Measurements from ENCODE around the gene GRM4. TPM values are rescaled to one million over a fixed set of nuclear protein-coding genes. Genes with fewer than 3 reads are reported as not detected.

The GRM4 gene
- total RNA-seq, 2 donors from 2014 or later, result not detected

DNA sequence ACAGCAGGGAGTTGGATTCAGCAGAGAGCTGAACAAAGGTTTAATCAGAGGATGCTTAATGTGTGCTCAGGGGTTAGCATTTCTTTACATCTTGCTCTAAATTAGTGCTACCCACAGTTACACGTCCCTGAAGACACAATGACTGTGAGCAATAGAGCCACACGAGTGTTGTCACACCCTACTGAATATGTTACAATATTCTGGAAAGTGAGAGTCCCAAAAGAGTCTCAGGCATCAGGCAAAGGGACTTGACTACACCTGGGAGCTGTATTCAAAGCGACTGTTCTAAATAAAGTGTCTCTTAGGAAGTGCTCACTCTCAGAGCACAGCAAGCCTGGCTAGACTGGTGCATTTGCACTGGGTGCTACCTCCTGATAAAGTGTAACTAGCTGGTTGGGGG lies 108.7 kb downstream of the GRM4 start:
- ATAC-seq (no peak), DNase-seq (no peak)
- intact Hi-C loops (cut with DNase I), result no loop called here

GRCh38 chr6:34036357-34037069 lies 109.4 kb downstream of the GRM4 start:
- DNase-seq (no peak), ATAC-seq (no peak)
- intact Hi-C loops (cut with DNase I), result no loop called here

DNA sequence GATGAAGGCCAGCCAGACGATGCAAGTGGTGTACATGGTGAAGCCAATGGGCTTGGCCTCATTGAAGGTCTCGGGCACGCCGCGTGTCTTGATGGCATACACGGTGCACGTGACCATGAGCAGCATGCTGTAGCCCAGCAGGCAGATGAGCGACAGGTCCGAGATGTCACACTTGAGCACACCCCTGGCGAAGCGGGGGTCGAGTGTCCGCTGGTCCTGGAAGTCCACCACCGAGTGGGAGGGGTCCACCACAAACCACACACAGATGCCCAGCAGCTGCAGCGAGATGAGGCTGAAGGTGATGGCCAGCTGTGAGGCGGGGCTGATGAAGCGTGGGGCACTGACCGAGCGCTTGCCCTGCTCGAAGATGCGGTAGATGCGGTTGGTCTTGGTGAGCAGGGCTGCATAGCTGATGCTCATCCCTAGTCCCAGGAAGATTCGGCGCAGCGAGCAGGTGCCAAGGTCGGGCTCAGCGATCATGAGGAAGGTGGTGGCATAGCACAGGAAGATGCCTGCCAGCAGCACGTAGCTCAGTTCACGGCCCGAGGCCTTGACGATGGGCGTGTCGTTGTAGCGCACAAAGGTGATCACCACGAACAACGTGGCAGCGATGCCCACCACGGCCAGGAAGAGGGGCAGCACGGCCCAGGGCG lies 110.1 kb downstream of the GRM4 start:
- no peak for DNase-seq
- ATAC-seq, result no peak
- intact Hi-C loops (cut with DNase I), result no loop called here

DNA sequence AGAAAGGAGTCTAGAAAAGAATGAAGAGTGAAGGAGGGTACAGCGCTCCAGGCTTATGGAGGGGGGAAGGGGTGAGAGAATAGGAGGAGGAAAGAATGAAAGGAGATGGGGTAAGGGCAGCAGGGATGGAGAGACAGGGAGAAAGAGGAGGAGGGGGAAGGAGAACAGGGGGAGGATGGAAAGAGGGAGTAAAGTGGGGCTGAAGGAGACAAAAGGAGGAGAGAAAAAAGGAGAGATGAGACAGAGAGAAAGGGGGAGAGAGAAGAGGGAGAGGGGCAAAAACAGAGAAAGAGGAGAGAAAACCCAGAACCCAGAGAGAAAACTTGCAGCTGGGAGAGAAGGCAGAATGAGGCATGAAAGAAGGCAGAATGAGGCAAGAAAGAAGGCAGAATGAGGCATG lies 110.7 kb downstream of the GRM4 start:
- DNase-seq (no peak), ATAC-seq (no peak)
- intact Hi-C loops (cut with DNase I), result no loop called here

DNA sequence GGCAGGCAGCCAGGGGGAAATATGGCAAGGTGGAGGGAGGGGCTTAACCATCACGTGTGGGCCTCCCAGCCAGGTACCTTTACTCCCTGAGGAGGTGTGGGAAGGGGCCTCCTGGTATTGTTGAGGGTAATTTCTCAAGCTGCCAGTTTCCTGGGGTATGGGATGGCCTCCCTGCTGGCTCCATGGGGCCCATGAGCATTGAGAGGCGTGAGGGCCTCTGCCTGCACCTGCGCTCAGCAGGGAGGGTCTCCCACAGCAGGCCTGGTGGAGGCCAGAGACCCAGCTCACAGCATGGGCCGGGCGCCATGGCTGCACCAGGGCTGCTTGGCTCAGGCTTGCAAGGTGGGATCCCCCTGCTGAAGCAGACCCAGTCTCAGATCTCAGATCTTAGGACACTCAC lies 113.0 kb downstream of the GRM4 start:
- intact Hi-C loops (cut with DNase I), result no loop called here
- no peak for ATAC-seq

GRCh38 chr6:34031625-34032383 lies 114.1 kb downstream of the GRM4 start:
- intact Hi-C loops (cut with DNase I), result no loop called here
- ATAC-seq (no peak), DNase-seq (no peak)

More for the DNA sequence above, 113.0 kb downstream of the GRM4 start:
- DNase-seq, result no peak

DNA sequence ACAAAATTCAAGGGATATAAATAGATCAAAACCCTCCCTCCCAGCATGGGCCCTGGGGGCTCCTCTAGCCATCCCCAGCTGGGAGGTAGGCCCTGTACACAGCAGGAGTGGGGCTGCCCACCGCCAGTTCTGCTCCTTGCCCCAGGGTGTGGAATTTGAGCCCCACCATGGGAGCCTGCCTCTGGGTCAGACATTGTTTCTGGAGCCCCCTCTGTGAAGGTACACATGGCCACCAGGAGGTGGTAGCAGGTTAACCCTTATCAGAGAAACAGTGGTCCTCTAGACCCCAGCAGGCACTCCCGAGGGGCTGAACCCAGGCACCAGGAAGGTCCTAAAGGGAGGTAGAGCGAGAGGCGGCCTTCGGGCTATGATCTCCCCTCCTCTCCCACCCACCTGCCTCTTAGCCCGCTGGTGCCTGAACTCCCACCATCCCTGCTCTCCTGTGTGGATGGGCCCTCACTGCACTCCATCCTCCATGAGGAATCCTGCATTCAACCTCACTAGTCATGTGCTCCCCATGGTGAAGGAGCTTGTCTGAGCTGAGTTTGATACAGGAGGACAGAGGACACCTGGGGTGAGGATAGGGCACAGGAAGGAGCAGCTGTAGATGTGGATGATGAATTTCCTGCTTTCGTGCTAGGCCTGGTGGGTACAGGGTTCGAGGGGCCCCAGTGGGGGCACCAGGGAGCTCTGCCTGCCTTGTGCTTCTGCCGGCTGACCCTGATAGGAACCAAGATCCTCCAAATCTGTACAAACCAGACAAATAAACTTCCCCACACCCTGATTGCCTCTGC lies 114.9 kb downstream of the GRM4 start:
- intact Hi-C loops (cut with DNase I), result no loop called here
- DNase-seq (no peak), ATAC-seq (no peak)

GRCh38 chr6:34029489-34030280 lies 116.2 kb downstream of the GRM4 start:
- DNase-seq (no peak), ATAC-seq (no peak)
- intact Hi-C loops (cut with DNase I), result loop anchor here in 1 of 2 donors (10.0 kb wide), 2 partner anchors 175 to 265 kb away; no protein-coding TSS in a partner anchor

DNA sequence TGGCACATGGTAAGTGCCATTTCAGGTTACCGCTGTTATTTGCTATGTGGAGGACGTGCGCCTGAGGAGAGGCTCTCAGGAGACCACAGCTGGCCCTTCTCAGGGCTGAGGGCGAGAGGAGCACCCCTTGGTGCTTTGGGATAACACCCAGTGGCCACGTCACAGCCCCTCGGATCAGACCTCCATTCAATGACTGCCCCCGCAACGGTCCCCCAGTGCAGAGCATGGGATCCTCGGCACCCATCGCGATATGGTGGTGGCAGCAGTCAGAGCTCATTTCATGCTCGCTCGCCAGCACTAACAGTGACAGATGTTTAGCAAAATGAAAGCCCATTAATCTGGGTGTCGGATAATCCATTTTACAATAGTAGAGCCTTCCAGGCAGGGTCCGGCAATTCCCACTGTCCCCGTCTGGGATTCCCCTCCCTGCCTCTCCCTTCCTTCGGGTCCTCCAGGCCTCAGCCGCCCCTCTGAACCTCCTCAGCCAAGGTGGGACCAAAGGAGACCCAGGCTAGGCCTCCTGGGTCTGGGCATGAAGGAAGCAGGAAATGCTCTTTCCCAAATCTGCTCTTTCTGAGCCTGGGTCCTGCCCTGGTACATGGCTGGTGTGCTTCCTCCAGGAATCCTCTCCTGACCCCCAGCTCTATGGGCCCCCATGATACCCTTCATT lies 117.1 kb downstream of the GRM4 start:
- ATAC-seq (no peak), DNase-seq (no peak)
- intact Hi-C loops (cut with DNase I), result loop anchor here in 1 of 2 donors (10.0 kb wide), 2 partner anchors 174 to 264 kb away; no protein-coding TSS in a partner anchor

GRCh38 chr6:34027939-34028441 lies 117.9 kb downstream of the GRM4 start:
- ATAC-seq, result no peak
- DNase-seq, result no peak
- intact Hi-C loops (cut with DNase I), result loop anchor here (2.0 to 10.0 kb wide), 3 partner anchors 173 to 263 kb away; no protein-coding TSS in a partner anchor

- DNase-seq (peak; percentile 42), ATAC-seq (peak; percentile 55 to 62)
- intact Hi-C loops (cut with DNase I), result loop anchor here (2.0 to 10.0 kb wide), 3 partner anchors 173 to 263 kb away; no protein-coding TSS in a partner anchor
Measured at GRCh38 chr6:34027445-34027936, 118.4 kb downstream of the GRM4 start.

DNA sequence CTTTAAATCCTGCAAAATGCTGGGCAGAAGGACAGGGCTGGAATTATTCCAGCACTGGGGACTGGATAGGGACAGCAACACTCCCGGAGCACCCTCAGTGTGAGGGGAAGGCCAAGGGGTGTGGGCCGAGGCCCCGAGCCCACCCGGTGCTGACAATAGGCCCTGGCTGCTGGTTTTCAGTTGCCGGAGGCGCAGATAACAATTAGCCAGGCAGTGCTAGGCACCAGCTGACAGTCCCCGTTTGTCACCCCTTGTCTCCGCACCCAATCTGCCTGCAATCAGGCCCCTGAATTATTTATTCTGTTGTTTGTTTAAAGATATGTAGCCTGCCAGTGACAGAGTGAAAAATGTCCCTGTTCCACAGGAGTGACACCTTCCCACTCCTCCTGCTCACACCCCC lies 120.0 kb downstream of the GRM4 start:
- no peak for DNase-seq
- intact Hi-C loops (cut with DNase I), result loop anchor here (2.0 to 10.0 kb wide), 3 partner anchors 171 to 261 kb away; no protein-coding TSS in a partner anchor
- no peak for ATAC-seq

GRCh38 chr6:34025112-34025807 lies 120.6 kb downstream of the GRM4 start:
- intact Hi-C loops (cut with DNase I), result loop anchor here in 1 of 2 donors (10.0 kb wide), 2 partner anchors 170 to 260 kb away; no protein-coding TSS in a partner anchor
- DNase-seq, result no peak
- no peak for ATAC-seq

GRCh38 chr6:34022873-34023255 lies 123.0 kb downstream of the GRM4 start:
- DNase-seq, result no peak
- intact Hi-C loops (cut with DNase I), result loop anchor here in 1 of 2 donors (10.0 kb wide), 2 partner anchors 168 to 258 kb away; no protein-coding TSS in a partner anchor
- no peak for ATAC-seq

DNA sequence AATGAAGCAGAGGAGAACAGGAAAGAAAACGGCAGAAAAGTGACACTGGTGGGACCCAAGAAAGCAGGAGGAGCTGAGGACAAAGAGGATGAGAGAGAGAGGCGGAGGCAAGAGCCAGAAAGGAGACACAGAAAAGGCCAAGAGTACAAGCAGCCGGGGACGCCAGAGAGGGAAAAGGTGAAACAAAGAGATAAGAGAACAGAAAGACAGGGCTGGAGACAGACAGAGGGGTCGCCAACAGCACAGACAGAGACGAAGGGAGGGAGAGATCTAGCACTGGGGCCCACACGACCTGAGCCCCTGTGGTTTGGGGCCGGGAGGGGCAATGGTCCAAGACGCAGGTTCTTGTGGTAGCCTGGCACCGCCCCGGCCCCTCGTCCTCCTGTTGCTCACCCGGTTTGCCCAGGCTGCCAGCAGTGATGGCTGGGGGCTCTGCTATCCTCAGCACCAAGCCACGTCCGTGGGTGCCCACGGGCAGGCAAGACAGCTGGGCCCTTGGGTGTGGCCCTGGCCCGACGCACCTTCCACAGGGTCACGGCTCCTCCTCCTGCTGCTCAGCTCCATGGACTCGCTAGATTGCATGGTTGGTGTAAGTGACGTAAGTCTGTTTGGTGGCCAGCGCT lies 123.5 kb downstream of the GRM4 start:
- intact Hi-C loops (cut with DNase I), result loop anchor here in 1 of 2 donors (10.0 kb wide), 2 partner anchors 168 to 258 kb away; no protein-coding TSS in a partner anchor
- ATAC-seq, result no peak
- no peak for DNase-seq
